ENCODE measurements around the gene MIGA2. TPM values are rescaled to one million over a fixed set of nuclear protein-coding genes. Genes with fewer than 3 reads are reported as not detected.

The MIGA2 gene
- total RNA-seq, 1 donor from 2014 or later, result 12.6 TPM

- TF ChIP-seq CTCF (IDR thresholded peaks at IDR 0.05; ENCODE audit: insufficient read depth, low read length, severe bottlenecking), result no peak
- Histone ChIP-seq H3K4me3 (ENCODE audit: low read depth, low read length) (no peak overlapping the region), H3K36me3 (ENCODE audit: control insufficient read depth, insufficient read depth, low read length) (peaks cover 26% of the 10 kb centered on the region), H3K27me3 (ENCODE audit: control insufficient read depth, insufficient read depth, low read length) (no peaks in the 10 kb centered on the region)
- DNase-seq (ENCODE audit: low read depth), result no peak
- FAIRE-seq, result no peak
Observed at GRCh38 chr9:129060991-129061390, 24.6 kb downstream of the MIGA2 start.

GRCh38 chr9:129063061-129063460 lies 26.6 kb downstream of the MIGA2 start:
- no peak overlapping the region for H3K4me3 ChIP-seq (ENCODE audit: low read depth, low read length)
- FAIRE-seq (no peak), DNase-seq (ENCODE audit: low read depth) (no peak)
- no peaks in the 10 kb centered on the region for H3K27me3 ChIP-seq (ENCODE audit: control insufficient read depth, insufficient read depth, low read length)
- no peak for TF ChIP-seq CTCF (IDR thresholded peaks at IDR 0.05; ENCODE audit: insufficient read depth, low read length, severe bottlenecking)
- peaks cover 32% of the 10 kb centered on the region for H3K36me3 ChIP-seq (ENCODE audit: control insufficient read depth, insufficient read depth, low read length)

GRCh38 chr9:129064499-129064908 lies 28.1 kb downstream of the MIGA2 start:
- no peak for TF ChIP-seq CTCF (IDR thresholded peaks at IDR 0.05; ENCODE audit: insufficient read depth, low read length, severe bottlenecking)
- no peaks in the 10 kb centered on the region for H3K27me3 ChIP-seq (ENCODE audit: control insufficient read depth, insufficient read depth, low read length)
- DNase-seq (ENCODE audit: low read depth), result no peak
- no peak overlapping the region for H3K4me3 ChIP-seq (ENCODE audit: low read depth, low read length)
- H3K36me3 ChIP-seq (ENCODE audit: control insufficient read depth, insufficient read depth, low read length), result peaks cover 31% of the 10 kb centered on the region
- no peak for FAIRE-seq

- Histone ChIP-seq H3K27me3 (ENCODE audit: control insufficient read depth, insufficient read depth, low read length) (no peaks in the 10 kb centered on the region), H3K36me3 (ENCODE audit: control insufficient read depth, insufficient read depth, low read length) (peaks cover 20% of the 10 kb centered on the region), H3K4me3 (ENCODE audit: low read depth, low read length) (no peak overlapping the region)
- FAIRE-seq (no peak), DNase-seq (ENCODE audit: low read depth) (no peak)
- TF ChIP-seq CTCF (IDR thresholded peaks at IDR 0.05; ENCODE audit: insufficient read depth, low read length, severe bottlenecking), result no peak
Observed at GRCh38 chr9:129068110-129068509, 31.7 kb downstream of the MIGA2 start.

GRCh38 chr9:129068990-129069861 lies 32.8 kb downstream of the MIGA2 start:
- DNase-seq (ENCODE audit: low read depth), result no peak
- peaks cover 17% of the 10 kb centered on the region for H3K36me3 ChIP-seq (ENCODE audit: control insufficient read depth, insufficient read depth, low read length)
- FAIRE-seq, result no peak
- no peak for TF ChIP-seq CTCF (IDR thresholded peaks at IDR 0.05; ENCODE audit: insufficient read depth, low read length, severe bottlenecking)
- no peaks in the 10 kb centered on the region for H3K27me3 ChIP-seq (ENCODE audit: control insufficient read depth, insufficient read depth, low read length)
- H3K4me3 ChIP-seq (ENCODE audit: low read depth, low read length), result no peak overlapping the region
